Activated T-cell treated with anti-CD3 and anti-CD28 coated beads for 4 hours (primary cell): ENCODE results near the gene AKT1S1.
"Not testable (repeated sequence)": the region's sequence is repeated elsewhere in the genome, so short reads cannot be mapped to it uniquely, and the experiment has no call there.

Source experiments
- DNase-seq: peaks from one replicate; pipeline ENCODE4 v3.0.0-alpha.2; 2020

Gene AKT1S1

DNA sequence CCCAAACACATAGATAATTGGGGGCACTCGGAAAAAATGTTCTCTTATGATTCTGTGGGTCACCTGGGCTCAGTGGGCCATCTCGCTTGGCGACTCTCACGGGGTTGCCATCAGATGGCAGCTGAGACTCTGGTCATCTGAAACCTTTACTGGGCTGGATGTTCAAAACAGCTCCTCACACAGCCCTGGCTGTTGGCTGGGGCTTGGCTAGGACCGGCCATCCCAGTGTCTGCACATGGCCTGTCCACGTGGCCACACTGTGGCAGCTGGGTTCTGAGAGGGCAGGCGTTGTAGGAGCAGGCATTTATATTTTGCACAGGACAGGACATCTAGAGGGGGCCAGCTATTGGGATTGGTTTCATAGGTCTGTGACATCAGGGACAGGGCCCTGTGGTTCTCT, 43.6 kb downstream of the AKT1S1 start:
- no peak for DNase-seq

GRCh38 chr19:49832556-49832955, 44.6 kb downstream of the AKT1S1 start:
- no peak for DNase-seq

DNA sequence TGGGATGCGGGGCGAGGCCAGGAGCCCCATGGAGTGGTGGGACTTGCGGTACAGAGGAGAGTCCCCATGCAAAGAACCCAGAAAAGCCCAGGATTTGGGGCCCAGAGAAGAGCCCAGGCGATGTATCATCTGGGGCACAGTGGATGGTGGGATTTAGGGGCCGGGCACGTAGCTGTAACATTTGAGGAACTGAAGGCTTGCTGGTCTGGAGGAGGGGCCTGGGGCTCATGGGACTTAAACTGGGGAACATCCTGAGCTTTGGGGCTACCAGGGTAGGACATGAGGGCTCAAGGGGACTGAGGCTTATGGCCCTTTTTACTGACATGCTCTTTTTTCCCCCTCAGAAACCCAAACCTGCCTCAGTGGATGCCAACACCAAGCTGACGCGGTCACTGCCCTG, 45.6 kb downstream of the AKT1S1 start:
- DNase-seq, result no peak

GRCh38 chr19:49830766-49831165, 46.4 kb downstream of the AKT1S1 start:
- no peak for DNase-seq

GRCh38 chr19:49829721-49830120, 47.4 kb downstream of the AKT1S1 start:
- DNase-seq, result no peak

GRCh38 chr19:49829200-49829599, 48.0 kb downstream of the AKT1S1 start:
- no peak for DNase-seq

- no peak for DNase-seq
Observed at GRCh38 chr19:49827034-49827433, 50.1 kb downstream of the AKT1S1 start.

DNA sequence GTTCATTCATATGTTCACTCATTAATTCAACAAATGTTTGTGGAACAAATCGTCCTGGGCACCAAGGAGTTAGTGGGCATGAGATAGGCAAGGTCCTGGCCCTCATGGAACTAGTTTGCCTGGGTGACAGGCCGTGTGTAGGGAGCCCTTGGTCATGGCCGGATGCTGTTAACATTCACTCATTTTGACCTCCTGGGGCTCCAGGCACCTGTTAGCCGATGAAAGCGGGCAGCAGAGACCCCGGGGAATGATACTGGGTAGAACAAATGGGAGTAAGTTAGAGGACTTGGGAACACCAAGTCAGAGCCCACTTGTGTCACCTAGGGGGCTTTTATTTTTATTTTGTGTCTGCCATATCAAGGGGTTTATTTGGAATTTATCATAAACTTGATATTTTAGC, 52.5 kb downstream of the AKT1S1 start:
- no peak for DNase-seq

GRCh38 chr19:49823472-49823871, 53.7 kb downstream of the AKT1S1 start:
- DNase-seq, result no peak

DNA sequence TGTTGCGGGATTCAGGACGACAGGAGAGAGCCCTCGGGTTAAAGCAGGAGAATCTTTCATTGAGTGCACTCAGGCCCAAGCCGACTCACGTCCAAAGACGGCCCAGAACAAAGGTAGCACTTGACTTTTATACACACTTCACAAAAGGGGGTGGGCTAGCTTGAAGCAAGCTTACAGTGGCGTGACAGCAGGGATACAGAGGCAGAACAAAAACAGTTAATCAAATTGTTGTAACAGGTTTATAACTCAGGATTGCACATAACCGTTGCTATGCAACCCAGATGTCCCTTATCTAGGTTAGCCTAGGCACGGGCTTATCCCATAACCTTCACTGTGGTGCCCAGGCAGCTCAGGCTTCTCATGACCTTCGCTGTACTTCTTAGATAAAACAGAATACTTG, 57.0 kb downstream of the AKT1S1 start:
- DNase-seq, result no peak

DNA sequence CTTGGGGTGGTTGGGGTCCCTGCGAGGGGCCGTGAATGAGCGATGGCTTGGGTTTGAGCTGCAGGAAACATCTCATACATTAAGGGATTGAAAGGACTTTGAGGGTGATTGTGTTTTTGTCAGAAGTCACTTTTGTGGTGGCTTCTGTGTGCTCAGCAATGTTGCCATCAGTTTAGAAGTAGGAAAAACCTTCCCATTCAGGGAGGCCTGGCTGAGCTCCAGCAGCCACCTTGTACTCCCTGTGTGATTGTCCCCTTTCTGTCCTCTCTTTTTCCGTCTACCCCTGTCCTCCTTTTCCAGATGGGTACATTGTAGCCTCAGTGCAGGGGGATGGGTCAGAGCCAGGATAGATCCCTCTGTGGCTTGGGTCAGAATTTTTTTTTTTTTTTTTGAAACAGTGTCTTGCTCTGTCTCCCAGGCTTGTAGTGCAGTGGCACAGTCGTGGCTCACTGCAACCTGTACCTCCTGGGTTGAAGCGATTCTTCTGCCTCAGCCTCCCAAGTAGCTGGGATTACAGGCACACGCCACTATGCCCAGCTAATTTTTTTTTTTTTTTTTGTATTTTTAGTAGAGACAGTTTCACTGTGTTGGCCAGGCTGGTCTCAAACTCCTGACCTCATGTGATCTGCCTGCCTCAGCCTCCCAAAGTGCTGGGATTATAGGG, 57.6 kb downstream of the AKT1S1 start:
- not testable (repeated sequence) for DNase-seq
